Measurements from ENCODE around the gene AGPAT2.
"Not testable (repeated sequence)": the region's sequence is repeated elsewhere in the genome, so short reads cannot be mapped to it uniquely, and the experiment has no call there.

AGPAT2 gene

DNA sequence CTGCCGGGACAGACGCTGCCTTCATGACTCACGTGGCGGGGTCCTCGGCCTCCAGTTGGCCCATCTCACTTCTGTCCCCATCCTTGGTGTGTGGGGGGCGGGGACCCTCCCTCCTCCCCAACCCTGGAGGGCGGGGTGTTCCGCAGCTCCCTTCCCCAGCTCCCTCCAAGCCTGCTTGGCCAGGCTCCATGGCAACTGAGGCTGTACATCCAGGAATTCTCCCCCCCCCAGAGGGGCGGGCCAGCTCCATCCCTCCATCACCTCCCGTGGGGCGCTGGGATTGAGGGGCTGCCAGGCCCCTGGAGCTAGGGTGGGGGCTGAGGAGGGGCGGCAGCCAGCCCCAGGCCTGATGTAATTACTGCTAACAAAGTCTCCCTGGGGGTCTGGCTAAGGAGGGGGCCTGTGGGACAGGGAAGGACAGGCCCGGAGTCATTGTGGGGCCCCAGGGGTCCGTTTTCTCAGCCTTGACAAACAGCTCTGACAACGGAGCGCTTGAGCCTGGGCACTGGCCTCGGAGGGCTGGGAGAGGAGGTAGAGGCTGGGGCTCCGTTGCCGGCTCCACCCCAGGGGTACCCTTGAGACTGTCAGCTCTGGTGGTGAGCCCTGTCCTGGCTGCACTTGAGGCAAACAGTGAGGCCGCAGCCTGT is 33.1 kb upstream of the AGPAT2 start:
- no peak for DNase-seq

DNA sequence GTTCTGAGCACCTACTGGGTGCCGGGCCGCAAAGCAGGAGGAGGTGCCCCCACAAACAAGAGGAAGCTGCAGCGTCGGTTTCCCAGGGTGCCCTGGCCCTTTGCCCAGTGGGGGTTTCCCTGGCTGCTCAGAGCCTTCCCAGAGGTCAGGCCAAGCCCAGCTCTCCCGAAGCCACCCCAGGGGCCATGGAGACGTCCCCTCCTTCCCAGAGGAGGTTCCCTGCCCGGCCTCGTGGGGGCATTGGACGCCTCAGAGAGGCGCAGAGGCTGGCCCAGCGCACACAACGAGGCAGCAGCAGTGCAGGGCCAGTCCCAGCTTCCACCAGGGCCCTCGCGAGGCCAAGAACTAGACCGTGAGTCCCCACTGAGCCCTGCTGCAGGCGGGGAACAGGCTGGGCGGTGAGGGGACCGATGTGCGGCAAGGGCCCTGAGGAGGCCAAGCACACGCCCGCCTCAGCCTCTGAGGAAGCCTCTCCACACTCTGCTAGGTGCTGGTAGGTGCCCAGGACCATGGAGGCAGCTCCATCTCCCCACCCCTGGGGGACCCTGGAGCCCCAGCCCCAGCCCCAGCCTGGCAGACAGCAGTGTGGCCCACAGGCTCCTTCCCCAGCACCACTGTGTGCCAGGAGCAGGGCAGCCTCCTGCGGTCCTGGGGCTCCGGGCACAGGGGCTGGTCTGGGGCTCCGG is 32.1 kb upstream of the AGPAT2 start:
- no peak for DNase-seq

DNA sequence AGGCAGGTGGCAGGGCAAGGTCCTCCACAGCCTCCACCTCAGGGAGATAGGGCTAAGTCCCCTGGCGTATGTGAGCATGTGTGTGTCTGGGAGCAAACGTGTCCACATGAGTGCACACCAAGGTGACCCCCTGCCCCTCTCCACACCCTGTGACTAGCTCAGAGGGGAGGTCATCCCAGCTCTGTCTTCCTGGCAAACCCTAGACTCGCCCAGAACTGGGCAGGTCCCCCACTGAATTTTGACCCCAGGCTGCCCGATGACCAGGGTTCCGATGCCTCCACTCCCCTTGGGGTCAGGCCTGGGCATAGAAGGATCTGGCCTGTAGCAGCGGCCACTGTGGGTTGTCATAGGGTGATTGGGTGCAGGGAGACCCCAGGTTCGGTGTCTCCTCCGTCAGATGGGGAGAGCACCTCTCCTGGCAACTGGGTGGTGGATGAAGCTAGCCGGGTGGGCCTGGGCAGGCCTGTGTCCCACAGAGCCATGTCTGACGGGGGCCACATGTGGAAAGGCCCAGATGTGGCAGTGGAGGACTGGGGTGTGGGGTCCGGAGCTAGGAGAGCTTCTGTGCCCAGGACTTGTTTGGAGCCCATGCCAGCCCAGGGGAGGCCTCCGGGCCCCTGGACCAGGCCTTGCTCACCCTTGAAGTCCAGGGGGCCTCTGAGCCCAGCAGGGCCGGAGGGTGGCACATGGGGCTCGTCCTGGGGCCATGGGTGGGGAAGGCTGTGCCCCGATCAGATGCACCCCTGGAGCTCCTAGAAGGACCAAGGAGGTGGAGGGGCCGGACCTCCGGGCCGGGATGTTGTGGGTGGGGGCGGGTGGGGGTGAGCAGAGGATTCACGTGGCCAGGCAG is 31.3 kb upstream of the AGPAT2 start:
- DNase-seq, result no peak

DNA sequence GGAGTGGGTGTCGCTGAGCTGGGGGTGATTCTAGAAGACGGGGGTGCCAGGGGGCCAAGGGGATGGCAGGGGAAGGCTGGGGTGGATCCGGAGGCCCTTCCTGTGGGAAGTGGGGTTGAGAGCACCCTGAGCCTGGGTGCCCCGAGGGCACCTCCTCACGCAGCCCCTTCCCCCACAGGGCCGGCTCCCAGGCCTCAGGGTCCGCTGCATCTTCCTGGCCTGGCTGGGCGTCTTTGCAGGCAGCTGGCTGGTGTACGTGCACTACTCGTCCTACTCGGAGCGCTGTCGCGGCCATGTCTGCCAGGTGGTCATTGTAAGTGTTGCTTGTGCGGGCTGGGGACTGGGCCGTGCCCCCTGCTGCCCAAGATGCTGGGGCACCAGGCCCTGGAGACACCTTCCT is 30.1 kb upstream of the AGPAT2 start:
- DNase-seq, result no peak

DNA sequence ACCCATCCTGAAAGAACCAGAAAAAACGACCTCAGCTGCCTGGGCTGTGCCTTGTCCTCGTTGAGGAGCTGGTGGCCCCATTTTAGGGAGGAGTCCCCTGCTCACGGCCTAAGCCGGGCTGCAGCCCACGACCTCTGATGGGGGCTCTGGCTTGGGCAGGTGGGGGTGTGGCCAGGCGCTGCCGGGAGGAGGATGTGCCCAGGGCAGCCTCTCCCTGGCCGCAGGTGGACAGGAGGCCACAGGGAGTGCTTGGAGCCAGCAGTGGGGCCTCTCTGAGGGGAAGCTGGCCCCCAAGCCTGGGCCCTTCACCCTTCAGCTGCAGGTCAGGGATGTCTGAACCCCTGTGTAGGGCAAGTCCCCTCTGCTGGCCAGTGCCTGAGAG is 27.6 kb upstream of the AGPAT2 start:
- no peak for DNase-seq

DNA sequence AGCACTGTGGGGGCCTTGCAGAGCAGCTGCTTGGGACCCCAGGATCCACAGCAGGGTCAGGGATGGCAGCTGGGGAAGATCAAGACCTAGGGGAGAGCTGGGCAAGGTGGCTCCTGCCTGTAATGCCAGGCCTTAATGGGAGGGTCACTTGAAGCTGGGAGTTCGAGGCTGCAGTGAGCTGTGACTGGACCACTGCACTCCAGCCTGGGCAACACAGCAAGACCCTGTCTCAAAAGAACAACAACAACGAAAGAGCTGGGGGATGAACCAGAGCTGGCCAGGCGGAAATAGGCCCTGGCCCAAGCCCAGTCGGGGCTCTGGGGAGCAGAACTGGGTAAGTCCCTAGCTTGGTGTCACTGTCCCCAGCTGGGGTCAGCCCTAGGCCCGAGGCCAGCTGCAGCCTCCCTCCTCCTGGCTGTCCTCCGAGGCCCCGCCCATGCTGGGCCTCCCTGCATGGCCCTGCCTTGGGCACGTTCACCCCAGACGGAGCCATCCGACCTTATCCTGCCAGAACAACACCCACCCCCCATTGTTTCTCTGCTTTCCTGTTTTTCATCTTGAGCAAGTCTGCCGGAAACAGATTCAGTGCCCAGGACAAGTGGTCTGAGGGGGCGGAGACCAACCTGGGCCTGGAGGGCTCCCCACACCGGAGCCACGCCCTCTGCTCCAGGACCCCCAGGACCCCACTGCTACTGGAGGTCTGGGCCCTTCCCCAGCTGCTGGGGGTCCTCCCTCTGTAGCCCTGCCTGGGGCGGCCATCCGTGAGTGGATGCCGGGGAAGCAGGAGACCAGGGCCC is 27.0 kb upstream of the AGPAT2 start:
- DNase-seq, result no peak

DNA sequence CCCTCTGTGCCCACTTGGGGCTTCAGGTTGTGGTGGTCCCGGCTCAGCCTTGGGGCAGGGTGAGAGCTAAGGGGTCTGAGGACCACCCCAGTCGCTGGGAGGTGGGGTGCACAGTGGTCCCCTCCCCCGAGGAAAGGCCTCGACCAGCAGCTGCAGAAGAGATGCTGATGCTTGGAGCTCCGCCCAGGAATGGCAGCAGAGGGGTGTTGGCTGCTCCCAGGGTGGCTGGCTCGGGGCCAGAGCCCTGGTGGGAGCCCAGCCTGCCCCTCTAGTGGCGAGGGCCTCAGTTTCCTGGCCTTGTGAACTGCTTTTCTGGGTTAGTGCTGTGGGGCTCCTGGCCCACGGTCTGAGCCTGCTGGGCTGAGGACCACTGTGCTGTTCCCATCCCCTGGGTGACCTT is 26.3 kb upstream of the AGPAT2 start:
- DNase-seq, result no peak

DNA sequence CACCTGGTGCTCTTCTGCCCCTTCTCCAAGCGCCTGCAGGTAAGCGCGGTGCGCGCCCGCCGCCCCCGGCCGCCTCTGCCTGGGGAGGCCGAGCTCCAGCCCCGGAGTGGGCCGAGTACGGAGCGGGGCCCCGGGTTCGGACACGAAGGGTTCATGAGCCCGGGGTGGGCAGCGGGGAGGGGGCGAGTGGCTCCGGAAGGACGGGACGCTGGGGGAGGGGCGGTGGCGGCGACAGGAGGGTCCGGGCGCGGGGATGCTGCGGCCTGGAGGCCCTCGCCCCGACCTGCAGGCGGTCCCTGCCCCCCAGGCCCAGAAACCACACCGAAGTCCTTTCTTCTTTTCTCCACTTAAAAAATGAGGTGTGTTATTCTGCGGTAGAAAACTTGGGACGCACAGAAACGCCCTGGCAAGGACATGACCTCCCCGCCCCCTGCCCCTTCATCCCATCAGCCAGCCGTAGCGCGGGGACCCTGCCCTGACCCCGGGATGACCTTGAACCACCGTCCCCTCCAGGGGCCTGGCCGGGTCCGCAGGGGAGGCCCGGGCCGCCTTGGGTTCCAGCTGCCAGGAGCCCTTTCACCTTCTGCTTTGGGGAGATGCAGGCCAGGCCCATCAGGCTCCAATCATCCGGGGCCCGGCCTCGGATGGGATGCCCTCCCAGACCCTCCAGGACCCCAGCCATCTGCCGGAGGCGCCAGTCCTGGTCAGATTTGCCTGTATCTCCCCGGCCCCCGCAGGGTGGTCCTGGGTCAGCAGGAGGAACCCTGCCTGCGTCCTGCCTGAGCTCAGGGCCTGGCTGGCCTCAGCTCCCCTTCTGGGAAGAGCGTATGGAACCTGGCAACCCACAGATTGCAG is 25.7 kb upstream of the AGPAT2 start:
- DNase-seq, result no peak

DNA sequence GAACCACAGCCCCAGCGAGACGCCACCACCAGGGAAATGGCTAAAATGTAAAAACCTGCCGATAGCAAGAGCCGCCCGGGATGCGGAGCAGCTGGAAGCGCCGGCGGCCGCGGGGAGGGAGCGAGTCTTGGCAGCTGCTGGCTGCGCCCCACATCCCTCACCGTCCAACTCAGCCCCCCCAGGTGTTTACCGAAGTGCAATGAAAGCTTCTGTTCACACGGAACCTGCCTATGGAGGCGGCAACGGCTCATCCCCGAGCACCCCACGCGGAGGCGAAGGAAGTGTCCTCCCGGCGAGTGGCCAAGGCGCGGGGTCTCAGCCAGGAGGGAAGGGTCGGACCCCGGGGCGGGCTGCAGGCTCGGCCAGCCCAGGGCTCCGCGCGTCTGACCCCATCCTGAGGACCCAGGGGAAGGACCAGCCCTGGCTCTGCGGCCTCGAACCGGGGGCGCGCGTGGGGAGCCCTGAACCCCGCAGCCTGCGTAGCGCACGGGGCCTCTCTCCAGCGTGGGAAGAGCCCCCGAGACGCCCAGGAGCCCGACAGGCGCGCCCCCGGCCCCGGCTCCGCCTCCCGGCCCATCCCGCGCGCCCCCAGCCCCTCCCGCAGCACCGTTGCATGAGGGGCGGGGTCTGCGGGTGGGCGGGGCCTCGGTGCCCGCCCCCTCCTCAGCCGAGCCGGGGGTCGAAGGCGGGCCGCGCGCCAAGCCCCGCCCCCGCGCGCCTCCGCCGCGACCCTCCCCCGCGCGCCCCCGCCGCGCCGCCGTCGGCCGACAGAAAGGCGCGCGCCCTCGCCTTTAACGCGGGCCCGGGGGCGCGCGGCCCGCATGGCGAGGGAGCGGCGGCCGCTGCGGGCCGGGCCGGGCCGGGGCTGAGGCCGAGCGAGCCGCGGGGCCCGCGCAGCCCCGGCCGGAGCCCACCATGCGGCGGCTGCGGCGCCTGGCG is 24.8 kb upstream of the AGPAT2 start, which contains the start of gene DIPK1B:
Gene DIPK1B (plus strand): TSS at position 822 of the 939 bp plus-strand sequence. CDS start 94 bp downstream, at position 916.
- DNase-seq, result peak; percentile 19 to 75

DNA sequence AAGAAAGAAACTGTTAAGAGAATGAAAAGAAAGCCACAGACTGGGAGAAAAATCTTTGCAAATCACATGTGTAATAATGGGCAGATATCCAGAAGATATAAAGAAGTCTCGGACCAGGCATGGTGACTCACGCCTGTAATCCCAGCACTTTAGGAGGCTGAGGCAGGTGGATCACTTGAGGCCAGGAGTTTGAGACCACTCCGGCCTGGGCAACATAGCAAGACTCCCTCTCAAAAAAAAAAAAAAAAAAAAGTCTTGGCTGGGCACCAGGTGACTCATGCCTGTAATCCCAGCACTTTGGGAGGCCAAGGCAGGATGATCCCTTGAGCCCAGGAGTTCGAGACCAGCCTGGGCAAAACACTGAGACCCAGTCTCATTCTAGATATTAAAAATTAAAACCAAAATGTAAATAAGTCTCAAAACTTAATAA is 24.0 kb upstream of the AGPAT2 start:
- DNase-seq, result not testable (repeated sequence)

DNA sequence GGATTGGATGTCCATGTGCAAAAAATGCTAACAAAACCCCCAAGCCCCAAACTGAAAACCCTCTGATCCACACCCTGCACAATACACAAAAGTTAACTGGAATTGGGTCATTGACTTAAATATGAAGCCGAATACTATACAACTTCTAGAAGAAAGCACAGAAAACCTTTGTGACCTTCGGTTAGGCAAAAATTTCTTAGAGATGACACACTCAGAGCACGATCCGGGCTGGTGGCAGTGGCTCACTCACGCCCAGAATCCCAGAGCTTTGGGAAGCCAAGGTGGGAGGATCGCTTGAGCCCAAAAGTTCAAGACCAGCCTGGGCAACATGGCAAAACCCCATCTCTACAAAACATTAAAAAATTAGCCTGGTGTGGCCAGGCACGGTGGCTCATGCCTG is 23.3 kb upstream of the AGPAT2 start:
- DNase-seq, result no peak

DNA sequence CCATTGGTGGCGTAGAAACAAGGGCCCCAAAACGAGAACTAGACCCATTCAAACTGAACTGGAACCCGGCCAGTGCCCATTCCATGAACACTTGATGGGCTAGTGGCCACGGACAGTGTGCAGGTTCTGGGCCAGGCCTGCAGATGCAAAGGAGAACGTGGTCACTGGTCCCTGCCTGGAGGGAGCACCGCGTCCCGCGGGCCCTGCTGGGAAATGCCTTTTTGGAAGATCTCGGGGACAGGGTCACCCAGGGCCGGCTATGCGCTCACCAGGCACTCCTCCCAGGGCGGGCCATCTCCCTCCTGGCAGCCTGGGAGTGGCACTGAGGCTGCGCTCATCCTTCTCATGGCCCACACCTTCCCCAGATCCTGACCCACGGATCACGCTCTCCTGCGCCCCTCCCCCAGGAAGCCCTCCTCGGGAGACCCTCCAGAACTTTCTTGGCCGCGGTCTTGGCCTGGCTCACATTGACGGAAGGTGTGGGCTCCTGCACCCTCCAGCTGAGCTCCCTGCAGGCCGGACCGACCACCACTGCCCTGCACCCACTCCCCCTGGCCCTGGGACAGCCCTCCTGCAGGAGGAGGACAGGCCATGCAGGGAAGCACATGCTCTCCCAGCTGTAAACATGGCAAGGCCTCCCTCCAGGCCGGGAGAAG is 22.3 kb upstream of the AGPAT2 start:
- DNase-seq, result no peak

DNA sequence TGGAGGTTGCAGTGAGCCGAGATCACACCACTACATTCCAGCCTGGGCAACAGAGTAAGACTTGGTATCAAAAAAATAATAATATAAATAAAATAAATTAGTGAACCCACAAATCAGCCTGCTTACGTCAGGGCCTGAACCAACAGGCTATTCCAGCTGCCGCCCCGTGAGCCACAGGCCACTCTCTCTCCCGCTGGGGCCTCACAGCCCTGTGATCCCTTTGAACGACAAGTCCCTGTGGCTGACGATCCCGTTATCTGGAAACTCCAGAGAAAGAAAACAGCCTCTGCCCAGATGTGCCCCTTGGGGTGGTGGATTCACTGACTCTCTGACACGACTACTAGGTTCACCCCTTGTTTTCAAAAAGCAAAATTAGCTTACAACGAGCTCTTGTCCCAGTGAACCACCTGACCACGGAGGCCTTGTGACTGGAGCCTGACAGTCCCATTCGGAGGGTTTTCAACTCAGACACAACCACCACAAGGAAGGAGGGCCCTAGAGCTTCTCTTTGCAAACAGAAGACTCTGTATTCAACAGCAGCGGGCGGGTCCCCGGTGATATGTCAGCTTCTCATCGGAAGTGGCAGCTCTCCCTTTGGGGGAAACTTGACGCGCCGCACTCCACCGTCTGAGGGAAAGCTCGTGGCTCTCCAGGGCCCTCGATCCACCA is 20.7 kb upstream of the AGPAT2 start:
- DNase-seq, result no peak

DNA sequence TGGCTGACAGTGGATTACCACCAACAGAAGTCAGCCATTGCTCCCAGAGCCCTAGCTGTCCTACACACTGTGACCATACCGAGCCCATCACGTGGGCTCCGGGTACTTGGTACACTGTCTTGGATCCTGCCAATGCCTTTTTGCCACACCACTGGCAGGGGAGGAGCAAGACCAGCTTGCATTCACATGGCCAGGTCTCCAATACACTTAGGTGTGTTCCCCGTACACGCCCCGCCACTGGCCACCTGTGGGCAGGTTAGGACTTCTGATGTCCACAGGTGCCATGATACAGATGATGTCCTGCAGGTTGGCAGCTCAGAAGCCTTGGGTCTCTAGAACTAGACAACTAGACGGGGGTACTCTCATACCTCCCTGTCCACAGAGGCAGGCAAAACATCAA is 19.8 kb upstream of the AGPAT2 start:
- DNase-seq, result no peak

DNA sequence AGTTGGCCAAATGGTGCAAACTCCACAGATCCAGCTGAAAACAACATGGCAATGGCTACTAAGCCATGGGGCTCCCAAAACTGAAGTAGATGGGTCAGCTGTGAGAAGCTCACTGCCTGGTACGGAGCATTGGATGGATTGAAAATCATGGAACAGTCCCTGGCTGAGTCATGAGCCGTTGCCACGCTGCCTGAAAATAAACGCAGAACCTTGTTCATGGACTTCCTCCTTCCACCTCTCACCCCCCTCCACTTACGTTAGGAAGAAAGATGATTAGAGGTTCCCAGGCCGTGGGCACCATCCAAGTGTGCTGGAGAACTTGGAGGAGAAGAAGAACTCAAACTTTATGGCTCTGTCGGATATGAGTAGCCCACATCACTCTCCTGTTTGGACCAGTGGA is 18.3 kb upstream of the AGPAT2 start:
- no peak for DNase-seq

DNA sequence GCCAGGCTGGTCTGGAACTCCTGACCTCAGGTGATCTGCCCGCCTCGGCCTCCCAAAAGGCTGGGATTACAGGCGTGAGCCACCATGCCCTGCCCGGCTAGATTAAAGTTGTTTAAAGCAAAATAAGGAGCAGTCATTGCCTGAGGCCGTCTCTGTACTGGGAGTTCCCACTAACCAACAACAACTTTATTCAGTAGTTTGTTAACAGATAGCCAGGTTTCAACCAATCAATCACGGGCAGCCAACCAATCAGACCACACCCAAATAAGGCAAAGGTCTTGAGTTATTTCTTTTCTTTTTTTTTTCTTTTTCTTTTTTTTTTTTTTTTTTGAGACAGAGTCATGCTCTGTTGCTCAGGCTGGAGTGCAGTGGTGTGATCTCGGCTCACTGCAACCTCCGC is 17.5 kb upstream of the AGPAT2 start:
- DNase-seq, result not testable (repeated sequence)

DNA sequence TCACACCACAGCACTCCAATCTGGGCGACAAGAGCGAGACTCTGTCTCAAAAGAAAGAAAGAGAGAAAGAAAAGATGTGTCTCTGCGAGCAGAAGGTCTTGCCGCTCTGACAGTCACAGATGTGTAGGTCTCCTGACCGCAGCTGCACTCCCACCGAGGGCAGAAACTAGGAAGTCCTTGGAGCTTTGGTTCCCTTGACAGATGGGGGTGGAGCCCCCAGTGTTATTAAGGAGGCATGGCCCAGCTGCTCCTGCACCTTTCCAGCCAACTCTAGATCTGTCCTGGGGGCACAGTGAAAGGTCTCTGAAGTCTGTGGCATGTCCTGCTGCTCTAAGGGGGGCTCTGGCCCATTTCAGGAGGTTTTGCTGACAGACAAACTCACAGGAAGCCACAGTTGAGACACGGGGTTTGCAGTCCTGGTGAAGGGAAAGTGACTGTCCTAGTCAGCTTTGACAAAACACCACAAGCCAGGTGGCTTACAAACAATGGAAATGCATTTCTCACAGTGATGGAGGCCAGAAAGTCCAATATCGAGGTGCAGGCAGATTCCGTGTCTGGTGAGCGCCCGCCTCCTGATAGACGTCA is 16.1 kb upstream of the AGPAT2 start:
- no peak for DNase-seq

DNA sequence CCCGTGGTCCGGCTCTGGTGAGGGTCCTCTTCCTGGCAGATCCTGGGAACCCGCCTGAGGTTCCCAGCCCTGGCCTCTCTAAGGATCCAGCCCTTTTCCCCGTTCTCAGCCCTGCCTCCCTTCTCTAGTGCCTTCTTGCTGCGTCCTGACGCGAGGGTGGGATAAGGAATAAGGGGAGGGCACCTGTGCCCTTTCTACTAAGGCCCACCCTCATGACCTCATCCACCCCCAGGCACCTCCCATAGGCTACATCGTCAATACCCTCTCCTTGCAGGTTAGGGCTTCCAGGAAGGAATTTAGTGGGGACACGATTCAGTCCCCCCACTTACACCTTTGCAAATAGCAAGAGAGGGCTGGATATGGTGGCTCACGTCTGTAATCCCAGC is 14.4 kb upstream of the AGPAT2 start:
- DNase-seq, result no peak

DNA sequence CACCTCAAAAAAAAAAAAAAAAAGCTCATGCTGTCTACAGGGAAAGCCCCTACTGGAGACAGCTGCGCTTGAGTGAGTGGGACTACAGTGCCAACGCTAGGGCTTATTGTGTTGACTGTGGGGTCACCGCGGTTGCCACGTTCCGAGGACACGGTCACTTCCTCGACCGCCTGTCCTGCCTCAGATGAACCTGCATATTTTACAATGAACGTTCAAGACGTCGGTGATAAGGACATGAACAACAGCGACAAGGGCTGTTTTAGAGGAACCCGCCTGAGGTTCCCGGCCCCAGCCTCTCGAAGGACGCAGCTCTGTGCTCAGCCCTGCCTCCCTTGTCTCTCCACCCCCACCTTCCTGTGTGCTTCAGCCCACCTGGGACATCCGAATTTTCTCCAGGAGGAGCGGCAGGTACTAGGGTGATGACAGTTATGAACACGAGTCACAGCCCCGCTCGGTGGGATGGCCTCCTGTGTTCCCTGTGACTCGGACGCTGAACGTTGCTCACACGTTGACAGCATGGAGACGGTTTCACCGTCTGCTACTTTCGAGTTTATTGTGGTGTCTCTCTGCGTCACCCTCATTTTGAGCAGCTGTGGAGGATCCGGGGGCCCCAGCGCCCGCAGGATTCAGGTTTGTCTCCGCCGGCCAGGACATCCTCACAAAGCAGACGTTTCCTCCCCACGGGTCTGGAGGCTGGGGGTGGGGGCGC is 13.9 kb upstream of the AGPAT2 start:
- no peak for DNase-seq
